ENCODE data around the gene PLPP4. TPM values are rescaled to one million over a fixed set of nuclear protein-coding genes. Genes with fewer than 3 reads are reported as not detected.

Gene PLPP4
- total and polyA plus RNA-seq, 10 of the 15 experiments (the other 5 are each of a cell fraction or from before 2014, with no cell fraction given) = 0.08 to 3.1 (median 0.26) TPM; not detected in 3

DNA sequence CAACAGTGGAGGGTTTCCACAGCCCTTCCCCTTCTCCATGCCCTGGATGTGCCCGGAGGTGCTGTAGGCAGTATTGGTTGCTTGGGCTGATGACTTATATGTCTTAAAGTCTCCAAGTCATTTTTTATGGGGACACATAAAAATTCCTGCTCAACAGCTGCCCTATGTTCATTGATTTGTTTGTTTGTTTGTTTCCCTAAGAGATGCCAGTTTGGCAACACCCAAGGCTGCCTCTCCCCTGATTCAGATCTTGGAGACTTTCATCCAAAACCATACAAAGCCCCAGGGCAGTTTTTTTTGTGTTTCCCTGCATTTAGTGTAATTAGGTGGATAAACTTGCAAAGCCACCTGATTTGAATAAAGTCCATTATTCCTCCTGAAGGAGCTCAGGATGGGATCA is 115.3 kb downstream of the PLPP4 start:
- Histone ChIP-seq H3K36me3 (ENCODE audit: control insufficient read depth in 2 of 2, insufficient read depth in 2 of 2, low read length in 1 of 2) (no peaks in the 10 kb centered on the region), H3K4me1 (ENCODE audit: control insufficient read depth, insufficient read depth, low read length) (no peaks in the 10 kb centered on the region), H4K20me1 (ENCODE audit: control insufficient read depth, insufficient read depth) (no peaks in the 10 kb centered on the region), H3K4me2 (ENCODE audit: control insufficient read depth, insufficient read depth) (no peak overlapping the region), H3K9me3 (replicated peaks; ENCODE audit: control insufficient read depth, insufficient read depth, low read length) (no peaks in the 10 kb centered on the region), H3K79me2 (ENCODE audit: control insufficient read depth, insufficient read depth, low read length) (no peaks in the 10 kb centered on the region), H3K4me3 (no peak overlapping the region), H2AFZ (ENCODE audit: control insufficient read depth, low read depth, low read length) (no peak overlapping the region), H3K9ac (ENCODE audit: control insufficient read depth, insufficient read depth, low read length) (no peak overlapping the region), H3K27me3 (replicated peaks in 1 of 2; ENCODE audit: control insufficient read depth in 2 of 2, insufficient read depth in 2 of 2, low read length in 1 of 2) (peaks cover 0 to 1% of the 10 kb centered on the region in 2 experiments; a peak in 1 of 4 replicates), H3K27ac (ENCODE audit: control insufficient read depth, insufficient read depth) (no peak overlapping the region)
- ChIA-PET POLR2A (no interaction called here), CTCF (no interaction called here), SMC1A (ENCODE audit: uncharacterized antibody, unreplicated experiment) (no interaction called here), RAD21 (ENCODE audit: unreplicated experiment) (no interaction called here)
- 0% methylated on average over 1 of the region's 1 CpG for WGBS (ENCODE audit: insufficient coverage, insufficient replicate concordance, low lambda C conversion rate, missing lambda C conversion rate)
- in situ Hi-C loops (cut with MboI) (no loop called here), intact Hi-C loops (cut with micrococcal nuclease; ENCODE audit: unreplicated experiment) (no loop called here)
- FAIRE-seq (no peak), DNase-seq (ENCODE audit: low read depth, low spot score) (no peak), ATAC-seq (no peak)
- BruUV-seq (replicated peaks) = no TSS peak
- no peak for TF ChIP-seq BCLAF1 (IDR thresholded peaks at IDR 0.05)
- no peak for TF ChIP-seq JUNB (IDR thresholded peaks at IDR 0.05)
- no peak for TF ChIP-seq CBX5 (IDR thresholded peaks at IDR 0.05; ENCODE audit: low read depth)
- TF ChIP-seq ATF7 (IDR thresholded peaks at IDR 0.05; ENCODE audit: low read depth) = no peak

DNA sequence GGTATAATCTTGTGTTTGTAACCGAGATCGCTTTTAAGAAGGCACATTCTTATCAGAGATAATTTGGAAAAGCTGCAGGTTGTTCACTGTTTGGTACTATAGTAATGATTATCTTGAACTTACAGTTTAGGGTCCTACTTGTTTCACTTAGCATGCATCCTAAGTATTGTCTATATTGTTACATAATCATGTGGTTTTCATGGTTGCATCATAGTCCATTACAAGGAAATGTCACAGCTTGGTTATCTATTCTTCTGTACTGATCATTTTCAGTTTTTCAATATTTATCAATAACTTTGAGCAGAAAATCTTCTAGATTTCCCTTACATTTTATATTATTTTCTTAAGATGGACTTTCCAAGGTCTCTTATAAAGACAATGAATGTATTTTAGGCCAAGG is 116.3 kb downstream of the PLPP4 start:
- no peak overlapping the region for H3K4me2 ChIP-seq (ENCODE audit: control insufficient read depth, insufficient read depth)
- RAD21 ChIA-PET (ENCODE audit: unreplicated experiment) = no interaction called here
- H3K27ac ChIP-seq (ENCODE audit: control insufficient read depth, insufficient read depth) = no peak overlapping the region
- no TSS peak for BruUV-seq (replicated peaks)
- no peaks in the 10 kb centered on the region for H4K20me1 ChIP-seq (ENCODE audit: control insufficient read depth, insufficient read depth)
- peaks cover 0 to 1% of the 10 kb centered on the region in 2 experiments; a peak in 1 of 4 replicates for H3K27me3 ChIP-seq (replicated peaks in 1 of 2; ENCODE audit: control insufficient read depth in 2 of 2, insufficient read depth in 2 of 2, low read length in 1 of 2)
- in situ Hi-C loops (cut with MboI) (no loop called here), intact Hi-C loops (cut with micrococcal nuclease; ENCODE audit: unreplicated experiment) (no loop called here)
- ATAC-seq (no peak), DNase-seq (ENCODE audit: low read depth, low spot score) (no peak), FAIRE-seq (no peak)
- POLR2A ChIA-PET = interaction anchor here (0.6 kb wide), 1 partner anchor 490 kb away, joined by 4 read pairs; no protein-coding TSS in a partner anchor
- H3K9ac ChIP-seq (ENCODE audit: control insufficient read depth, insufficient read depth, low read length) = no peak overlapping the region
- no peak overlapping the region for H3K4me3 ChIP-seq
- CTCF ChIA-PET = no interaction called here
- H3K36me3 ChIP-seq (ENCODE audit: control insufficient read depth in 2 of 2, insufficient read depth in 2 of 2, low read length in 1 of 2) = no peaks in the 10 kb centered on the region
- SMC1A ChIA-PET (ENCODE audit: uncharacterized antibody, unreplicated experiment) = no interaction called here
- WGBS (ENCODE audit: insufficient coverage, insufficient replicate concordance, low lambda C conversion rate, missing lambda C conversion rate) = 47% methylated on average over 2 of the region's 2 CpGs
- H3K79me2 ChIP-seq (ENCODE audit: control insufficient read depth, insufficient read depth, low read length) = no peaks in the 10 kb centered on the region
- no peaks in the 10 kb centered on the region for H3K9me3 ChIP-seq (replicated peaks; ENCODE audit: control insufficient read depth, insufficient read depth, low read length)
- H2AFZ ChIP-seq (ENCODE audit: control insufficient read depth, low read depth, low read length) = no peak overlapping the region
- H3K4me1 ChIP-seq (ENCODE audit: control insufficient read depth, insufficient read depth, low read length) = no peaks in the 10 kb centered on the region
- TF ChIP-seq SP1 (IDR thresholded peaks at IDR 0.05; ENCODE audit: low read depth, low read length) (no peak), SREBF1 (IDR thresholded peaks at IDR 0.05; ENCODE audit: low read length) (no peak), KAT2A (conservative IDR thresholded peaks at IDR 0.05; ENCODE audit: control insufficient read depth, low read depth, low read length) (no peak), ZNF687 (IDR thresholded peaks at IDR 0.05) (no peak), ZNF217 (IDR thresholded peaks at IDR 0.05) (no peak), JUNB (IDR thresholded peaks at IDR 0.05) (no peak)

Data from GM12878 (cell line).